Subcutaneous adipose tissue (tissue), 4 donors: Measurements from ENCODE around the gene NFIB. TPM values are rescaled to one million over a fixed set of nuclear protein-coding genes. Genes with fewer than 3 reads are reported as not detected.

Experiments
- total RNA-seq, 4 donors: library from RNA; depleted of rRNA; stranded (reverse); fragments of >200 nt; gene quantifications; one replicate each; pipeline ENCODE4 v1.1.0, GENCODE V29; 2016
- TF ChIP-seq, protein P1 (sequence below): fragments of 450-650 bp; IDR thresholded peaks from one replicate; pipeline ENCODE4 v1.5.1; 2016; ENCODE audit warnings: low read depth, mild to moderate bottlenecking, control low read depth, antibody characterized with exemption, moderate library complexity

NFIB gene
- total RNA-seq, 4 donors from 2014 or later, result 79.2 to 215 (median 126) TPM

DNA sequence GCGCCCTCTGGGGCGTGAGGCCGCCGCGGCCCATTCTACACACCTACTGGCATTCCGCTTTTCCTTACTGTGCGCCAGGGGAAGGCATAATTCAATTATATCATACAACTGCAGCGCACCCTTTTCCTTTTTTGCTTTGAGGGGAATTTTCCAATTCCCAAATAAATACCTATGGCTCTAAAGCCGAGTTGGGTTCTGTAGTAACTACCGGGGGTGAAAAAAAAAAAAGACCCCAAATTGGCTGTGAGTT lies 34.1 kb upstream of the NFIB start:
- TF ChIP-seq, protein P1, sequence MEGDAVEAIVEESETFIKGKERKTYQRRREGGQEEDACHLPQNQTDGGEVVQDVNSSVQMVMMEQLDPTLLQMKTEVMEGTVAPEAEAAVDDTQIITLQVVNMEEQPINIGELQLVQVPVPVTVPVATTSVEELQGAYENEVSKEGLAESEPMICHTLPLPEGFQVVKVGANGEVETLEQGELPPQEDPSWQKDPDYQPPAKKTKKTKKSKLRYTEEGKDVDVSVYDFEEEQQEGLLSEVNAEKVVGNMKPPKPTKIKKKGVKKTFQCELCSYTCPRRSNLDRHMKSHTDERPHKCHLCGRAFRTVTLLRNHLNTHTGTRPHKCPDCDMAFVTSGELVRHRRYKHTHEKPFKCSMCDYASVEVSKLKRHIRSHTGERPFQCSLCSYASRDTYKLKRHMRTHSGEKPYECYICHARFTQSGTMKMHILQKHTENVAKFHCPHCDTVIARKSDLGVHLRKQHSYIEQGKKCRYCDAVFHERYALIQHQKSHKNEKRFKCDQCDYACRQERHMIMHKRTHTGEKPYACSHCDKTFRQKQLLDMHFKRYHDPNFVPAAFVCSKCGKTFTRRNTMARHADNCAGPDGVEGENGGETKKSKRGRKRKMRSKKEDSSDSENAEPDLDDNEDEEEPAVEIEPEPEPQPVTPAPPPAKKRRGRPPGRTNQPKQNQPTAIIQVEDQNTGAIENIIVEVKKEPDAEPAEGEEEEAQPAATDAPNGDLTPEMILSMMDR, result no peak

DNA sequence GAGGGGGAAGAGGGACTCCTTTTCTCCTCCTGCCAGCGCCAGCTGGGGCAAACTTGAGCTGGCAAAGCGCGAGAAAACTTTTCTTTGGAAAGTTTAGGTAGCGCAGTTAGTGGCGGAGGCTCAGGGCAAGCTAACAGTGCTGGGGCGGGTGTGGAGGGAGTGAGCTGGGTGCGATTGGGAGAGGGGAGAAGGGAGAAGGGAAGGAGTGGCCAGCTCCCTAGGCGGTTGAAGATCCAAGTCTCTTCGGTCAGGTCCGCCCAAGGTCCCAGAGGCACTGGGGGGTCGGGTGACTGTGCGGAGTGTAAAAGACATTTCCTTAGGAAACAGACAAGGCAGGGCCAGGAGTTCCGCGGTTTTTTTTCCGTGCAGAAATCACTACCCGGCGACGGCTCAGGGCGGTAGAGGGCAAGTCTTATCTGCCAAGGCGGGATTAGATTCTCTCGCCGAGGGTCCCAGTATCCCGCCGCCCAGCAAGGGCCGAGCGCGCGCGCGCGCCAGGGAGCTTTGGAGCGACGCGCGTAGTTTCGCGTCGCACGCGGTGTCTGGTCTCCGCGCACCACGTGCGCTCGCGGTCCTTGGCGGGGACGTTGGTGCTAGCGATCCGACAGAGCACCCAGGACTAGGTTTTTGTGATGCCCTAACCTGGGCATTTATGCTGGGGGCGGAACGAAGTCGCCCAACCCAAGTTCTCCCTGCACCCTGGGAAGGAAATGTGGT lies 33.6 kb upstream of the NFIB start:
- TF ChIP-seq, protein P1, result no peak

DNA sequence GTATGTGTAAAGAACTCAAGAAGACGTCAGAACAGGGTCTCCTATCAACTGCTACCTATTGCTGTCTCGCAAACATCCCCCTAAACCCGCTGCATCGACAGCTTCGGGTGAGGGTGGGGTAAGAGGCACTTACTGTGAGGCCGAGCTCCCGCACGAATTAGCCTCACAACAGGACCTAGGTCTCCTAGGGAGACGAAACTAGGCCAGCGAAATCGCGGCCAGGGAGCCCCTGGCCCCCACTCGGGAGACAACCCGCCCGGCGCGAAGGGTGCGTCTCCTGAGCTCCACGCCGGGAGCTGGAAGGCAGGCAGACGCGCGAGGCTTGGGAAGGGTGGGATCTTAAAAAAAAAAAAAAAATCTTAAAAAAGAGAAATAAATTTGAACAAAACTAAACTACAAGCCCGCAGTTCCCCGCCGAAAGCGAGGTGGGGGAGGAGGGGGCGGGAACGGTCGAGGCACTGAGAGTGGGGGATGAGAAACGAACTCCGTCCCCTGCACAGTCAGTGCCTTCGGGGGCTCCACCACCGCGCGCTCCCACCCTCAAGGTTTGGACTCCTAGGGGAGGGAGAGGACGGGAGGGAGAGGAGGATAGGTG lies 33.0 kb upstream of the NFIB start:
- TF ChIP-seq, protein P1, result no peak

DNA sequence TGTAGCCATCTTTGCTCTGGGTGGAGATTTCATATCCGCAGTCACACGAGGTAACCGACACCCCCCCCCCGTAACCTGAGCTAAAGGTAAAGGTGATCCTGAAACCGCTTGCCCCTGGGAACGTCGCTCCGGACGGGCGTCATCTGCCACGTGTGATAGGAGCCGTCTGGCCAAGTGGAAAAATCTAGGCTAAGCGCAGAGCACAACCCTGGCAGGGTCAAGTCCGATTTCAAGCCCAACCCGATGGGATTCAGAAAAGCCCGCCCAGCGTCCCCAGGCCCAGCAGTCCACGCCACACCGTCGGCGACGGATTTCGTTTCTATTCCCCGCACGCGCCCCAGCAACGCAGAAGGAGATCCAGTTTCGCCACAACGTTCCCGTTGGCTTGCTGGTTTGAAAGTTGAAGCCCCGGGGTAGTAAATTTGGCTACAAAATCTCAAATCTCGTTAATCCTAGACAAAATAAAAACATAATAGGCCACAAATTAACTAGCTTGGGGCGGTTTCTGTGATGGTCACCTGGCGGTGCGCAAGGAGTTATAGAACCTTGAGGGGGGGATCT lies 32.4 kb upstream of the NFIB start:
- TF ChIP-seq, protein P1, result no peak

DNA sequence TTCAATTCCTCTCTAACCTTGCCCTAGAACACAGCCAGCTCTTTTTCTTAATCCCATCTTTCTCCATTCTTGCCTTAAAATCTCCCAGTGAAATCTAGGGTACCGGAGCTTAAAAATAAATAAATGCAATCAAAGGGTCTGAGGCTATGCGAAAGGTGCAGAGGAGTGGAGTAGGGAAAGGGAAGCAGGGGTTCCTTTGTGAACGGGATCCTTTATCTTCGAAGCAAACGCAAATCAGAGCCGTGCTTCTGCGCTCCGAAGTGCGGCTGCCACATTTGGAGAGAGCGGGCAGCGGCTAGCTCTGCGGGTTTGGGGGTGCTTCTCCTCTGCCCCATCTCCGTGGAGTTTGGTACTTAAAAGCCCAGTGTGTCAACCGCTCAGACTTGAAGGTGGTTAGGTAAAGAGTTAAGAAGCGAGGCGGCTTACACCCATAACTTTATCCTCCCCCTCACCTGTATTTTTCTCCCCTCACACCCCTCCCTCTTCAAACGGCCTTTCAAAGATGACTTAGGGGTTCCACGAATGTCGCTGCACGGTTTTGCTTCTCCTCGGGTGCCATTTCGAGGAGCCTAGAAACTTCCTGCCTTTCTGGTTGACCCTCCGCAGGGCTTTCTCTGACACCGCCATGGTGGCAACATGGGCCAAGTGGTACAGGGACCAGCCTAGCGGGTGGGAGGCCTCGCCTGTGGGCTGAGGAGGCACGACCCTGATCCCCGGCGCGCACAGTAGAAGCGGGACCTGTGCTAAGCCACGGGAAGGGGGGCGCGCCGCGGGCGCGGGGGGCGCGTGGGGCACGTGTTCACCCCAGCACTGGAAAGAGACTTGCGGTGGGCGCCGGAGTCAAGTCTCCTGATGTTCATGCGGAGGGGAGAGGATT lies 31.7 kb upstream of the NFIB start:
- TF ChIP-seq, protein P1, result no peak

DNA sequence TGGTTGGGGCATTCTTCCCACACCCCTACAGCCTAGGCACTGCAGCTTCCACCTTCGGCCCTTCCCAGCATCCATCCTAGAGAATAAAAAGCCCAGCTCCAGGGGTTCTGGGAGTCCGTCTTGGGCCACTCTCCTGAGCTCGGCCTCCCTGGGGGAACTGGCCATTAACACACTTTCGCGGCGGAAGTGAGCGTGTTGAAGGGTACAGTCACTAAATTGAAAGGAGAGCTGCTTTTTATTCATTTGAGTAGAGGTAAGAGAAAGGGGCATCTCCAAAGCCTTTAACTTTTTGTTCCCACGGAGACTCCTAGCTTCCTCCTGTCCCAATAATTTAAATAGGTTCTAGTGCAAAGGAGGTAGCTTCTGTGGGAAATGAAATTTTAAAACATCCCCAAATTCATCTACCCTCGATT lies 31.0 kb upstream of the NFIB start:
- TF ChIP-seq, protein P1, result no peak

DNA sequence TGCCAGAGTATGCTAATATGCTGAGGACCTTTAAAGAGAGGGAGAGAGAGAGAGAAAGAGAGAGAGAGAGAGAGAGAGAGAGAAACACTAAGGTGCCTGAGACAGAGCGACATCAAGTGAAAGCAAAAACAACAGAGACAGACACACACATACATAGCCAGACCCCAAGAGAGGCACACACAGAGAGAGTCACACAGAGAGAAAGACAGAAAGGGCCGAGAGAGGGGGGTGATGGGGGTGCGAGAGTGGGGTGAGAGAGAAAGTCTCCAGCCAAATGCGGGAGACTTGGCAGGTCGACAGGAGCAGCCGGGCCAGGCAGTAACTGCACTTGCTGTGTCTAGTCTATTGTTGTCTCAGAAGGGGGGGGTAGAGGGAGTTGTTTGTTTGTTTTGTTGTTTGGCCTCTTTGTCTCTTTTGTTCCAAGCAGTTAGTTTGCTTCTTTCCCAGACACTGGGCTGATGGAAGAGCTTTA lies 30.1 kb upstream of the NFIB start:
- TF ChIP-seq, protein P1, result no peak
